A673 (cell line): Measurements from ENCODE around the gene ABCC9.

Experiments used
- EZH2 ChIP-seq: fragments of 200-600 bp; sonication (generic); IDR thresholded peaks from 2 replicates; pipeline ENCODE4 v1.6.1; 2017; ENCODE audit warnings: borderline replicate concordance, low read depth, mild to moderate bottlenecking, mixed read lengths, antibody characterized with exemption, low read length; ENCODE audit not compliant: poor library complexity, severe bottlenecking
- TF ChIP-seq, protein P1 (sequence below): fragments of 300-800, 200-600 bp; sonication (generic); conservative IDR thresholded peaks from 2 replicates; pipeline ENCODE4 v1.5.1; 2017; ENCODE audit warnings: low read depth, mild to moderate bottlenecking, antibody characterized with exemption, low read length, moderate library complexity, mixed read lengths

DNA sequence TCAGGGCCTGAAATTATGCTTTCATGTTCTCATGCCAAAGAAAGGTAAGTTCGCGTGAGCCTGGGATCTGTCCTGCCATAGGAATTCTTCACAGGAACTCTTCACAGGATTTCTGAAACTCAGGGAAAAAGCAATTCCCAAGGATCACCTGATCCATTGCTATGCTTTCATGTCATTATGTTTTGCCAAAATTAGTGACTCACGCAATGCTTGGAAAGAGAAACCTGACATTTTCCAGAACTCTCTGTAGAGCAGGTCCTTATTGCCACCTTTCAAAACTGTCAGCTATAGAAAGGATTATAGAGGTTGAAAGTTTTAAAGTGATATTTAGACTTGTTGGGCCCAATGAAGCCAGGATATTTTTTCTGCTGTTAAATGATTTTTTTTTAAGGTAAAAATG, 160.4 kb downstream of the ABCC9 start:
- TF ChIP-seq, protein P1, sequence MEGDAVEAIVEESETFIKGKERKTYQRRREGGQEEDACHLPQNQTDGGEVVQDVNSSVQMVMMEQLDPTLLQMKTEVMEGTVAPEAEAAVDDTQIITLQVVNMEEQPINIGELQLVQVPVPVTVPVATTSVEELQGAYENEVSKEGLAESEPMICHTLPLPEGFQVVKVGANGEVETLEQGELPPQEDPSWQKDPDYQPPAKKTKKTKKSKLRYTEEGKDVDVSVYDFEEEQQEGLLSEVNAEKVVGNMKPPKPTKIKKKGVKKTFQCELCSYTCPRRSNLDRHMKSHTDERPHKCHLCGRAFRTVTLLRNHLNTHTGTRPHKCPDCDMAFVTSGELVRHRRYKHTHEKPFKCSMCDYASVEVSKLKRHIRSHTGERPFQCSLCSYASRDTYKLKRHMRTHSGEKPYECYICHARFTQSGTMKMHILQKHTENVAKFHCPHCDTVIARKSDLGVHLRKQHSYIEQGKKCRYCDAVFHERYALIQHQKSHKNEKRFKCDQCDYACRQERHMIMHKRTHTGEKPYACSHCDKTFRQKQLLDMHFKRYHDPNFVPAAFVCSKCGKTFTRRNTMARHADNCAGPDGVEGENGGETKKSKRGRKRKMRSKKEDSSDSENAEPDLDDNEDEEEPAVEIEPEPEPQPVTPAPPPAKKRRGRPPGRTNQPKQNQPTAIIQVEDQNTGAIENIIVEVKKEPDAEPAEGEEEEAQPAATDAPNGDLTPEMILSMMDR: no peak
- no peak for TF ChIP-seq EZH2
